Measurements from ENCODE around the gene KNG1. TPM values are rescaled to one million over a fixed set of nuclear protein-coding genes. Genes with fewer than 3 reads are reported as not detected.
"Not testable (repeated sequence)": the region's sequence is repeated elsewhere in the genome, so short reads cannot be mapped to it uniquely, and the experiment has no call there.

Gene KNG1
- polyA plus RNA-seq, 4 donors, result 109 to 220 (median 138) TPM

DNA sequence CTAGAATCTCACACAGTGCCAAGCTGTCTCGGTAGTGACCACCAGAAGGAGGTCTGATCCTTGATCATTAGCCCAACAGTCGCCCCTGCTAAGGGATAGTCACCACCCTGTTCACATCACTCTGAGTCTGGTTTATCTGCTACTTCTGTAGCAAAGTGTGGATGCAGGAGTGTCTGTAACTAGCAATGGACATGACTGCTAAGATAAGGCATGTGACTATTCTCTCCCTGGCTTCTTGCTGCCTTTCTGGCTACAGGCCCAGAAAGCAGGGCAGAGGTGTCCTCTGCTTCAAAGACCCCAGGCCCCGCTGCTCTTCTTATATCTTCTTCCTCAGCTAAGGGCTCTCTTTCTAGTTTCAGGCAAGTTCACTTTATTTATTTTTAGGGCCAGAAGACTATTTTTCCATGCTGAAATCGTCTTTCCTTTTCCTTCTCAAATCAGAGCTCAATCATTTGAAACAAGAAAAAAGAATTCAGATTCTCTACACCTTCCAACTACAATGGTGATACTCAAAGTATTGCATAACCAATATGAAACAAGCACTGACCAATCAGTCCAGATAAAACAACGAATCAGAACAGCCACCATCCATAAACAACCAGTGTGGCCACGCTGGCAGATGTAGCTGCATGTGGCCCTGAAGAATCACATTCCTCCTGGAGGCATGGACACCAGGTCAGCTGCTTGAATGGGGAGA is 8.0 kb upstream of the KNG1 start:
- no peak for DNase-seq (ENCODE audit: low read depth in 4 of 4, low spot score in 2 of 4)

- DNase-seq (ENCODE audit: low read depth in 4 of 4, low spot score in 2 of 4), result not testable (repeated sequence)
Measured at GRCh38 chr3:186710694-186711093, 6.5 kb upstream of the KNG1 start.

DNA sequence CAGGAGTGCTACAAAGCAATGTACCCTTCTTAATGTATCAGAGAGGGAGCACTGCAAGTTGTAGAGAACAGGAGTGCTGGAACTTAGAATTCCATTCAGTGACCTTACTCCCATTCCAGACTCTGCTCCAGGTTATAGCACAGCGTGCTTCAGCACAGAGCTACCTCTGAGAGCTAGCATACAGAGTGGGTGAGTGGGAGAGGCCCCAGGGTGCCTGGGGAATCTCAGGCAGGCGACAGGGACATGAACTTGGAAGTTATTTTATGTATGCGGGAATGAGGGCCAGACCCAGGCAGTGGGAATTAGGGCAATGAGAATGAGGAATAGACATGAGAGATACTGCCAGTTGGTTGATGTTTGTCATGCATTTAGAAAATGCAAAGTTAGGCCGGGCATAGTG is 3.7 kb upstream of the KNG1 start:
- no peak for DNase-seq (ENCODE audit: low read depth in 4 of 4, low spot score in 2 of 4)

DNA sequence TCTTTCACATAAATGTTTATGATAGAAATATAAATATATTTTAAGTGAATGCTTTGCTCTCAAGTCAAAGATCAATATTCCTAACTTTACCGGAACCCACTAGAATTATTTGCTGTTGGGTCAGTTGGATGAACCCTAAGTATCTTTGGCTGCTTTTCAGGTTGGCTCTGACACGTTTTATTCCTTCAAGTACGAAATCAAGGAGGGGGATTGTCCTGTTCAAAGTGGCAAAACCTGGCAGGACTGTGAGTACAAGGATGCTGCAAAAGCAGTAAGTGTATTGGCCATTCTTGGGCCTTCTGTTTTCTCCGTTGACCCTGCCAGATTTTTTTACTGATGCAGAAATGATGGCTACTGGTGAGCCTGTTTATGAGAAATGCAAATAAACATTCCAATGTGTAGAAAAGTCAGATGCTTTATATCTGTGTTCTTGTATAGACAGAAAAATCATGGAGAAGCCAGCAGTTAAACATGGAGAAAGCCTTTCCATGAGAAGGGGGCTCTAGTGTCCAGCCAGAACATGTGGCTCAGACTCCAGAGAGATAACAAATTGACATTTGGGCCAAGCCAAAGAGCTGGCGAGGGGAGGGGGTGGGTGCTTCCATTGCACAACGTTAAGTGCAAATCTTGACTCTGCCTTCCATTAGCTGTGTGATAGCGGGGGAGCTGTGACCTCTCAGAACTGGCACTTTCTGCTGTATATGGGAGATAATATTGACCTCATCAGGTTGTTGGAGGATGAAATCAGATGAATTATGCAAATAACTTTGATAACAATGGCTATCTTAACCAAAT is 3.0 kb downstream of the KNG1 start:
- DNase-seq (ENCODE audit: low read depth in 4 of 4, low spot score in 2 of 4), result no peak

- DNase-seq (ENCODE audit: low read depth in 4 of 4, low spot score in 2 of 4), result no peak
Measured at GRCh38 chr3:186722457-186722856, 5.3 kb downstream of the KNG1 start.

- no peak for DNase-seq (ENCODE audit: low read depth in 4 of 4, low spot score in 2 of 4)
Measured at GRCh38 chr3:186724911-186725310, 7.8 kb downstream of the KNG1 start.

DNA sequence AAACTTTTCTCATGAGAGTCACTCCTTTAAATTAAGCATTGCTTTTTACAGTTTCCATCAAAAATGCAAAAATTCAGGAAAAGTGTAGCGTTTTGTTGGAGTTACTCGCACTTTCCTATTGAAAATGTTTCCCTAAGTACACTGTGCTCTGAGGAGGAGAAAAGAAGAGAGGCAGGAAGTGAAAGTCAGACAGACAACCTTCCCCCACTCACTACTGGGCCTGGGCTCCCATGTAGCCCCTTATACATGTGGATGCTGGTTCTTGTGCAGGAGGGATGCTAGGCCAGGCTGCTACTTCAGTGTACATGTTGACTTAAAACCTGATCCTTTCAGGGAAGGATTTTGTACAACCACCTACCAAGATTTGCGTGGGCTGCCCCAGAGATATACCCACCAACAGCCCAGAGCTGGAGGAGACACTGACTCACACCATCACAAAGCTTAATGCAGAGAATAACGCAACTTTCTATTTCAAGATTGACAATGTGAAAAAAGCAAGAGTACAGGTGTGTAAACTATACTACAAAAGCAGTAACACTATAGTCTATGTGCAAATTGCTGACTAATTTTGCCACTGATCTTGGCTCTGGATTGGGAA is 15.1 kb downstream of the KNG1 start:
- DNase-seq (ENCODE audit: low read depth in 4 of 4, low spot score in 2 of 4), result no peak

DNA sequence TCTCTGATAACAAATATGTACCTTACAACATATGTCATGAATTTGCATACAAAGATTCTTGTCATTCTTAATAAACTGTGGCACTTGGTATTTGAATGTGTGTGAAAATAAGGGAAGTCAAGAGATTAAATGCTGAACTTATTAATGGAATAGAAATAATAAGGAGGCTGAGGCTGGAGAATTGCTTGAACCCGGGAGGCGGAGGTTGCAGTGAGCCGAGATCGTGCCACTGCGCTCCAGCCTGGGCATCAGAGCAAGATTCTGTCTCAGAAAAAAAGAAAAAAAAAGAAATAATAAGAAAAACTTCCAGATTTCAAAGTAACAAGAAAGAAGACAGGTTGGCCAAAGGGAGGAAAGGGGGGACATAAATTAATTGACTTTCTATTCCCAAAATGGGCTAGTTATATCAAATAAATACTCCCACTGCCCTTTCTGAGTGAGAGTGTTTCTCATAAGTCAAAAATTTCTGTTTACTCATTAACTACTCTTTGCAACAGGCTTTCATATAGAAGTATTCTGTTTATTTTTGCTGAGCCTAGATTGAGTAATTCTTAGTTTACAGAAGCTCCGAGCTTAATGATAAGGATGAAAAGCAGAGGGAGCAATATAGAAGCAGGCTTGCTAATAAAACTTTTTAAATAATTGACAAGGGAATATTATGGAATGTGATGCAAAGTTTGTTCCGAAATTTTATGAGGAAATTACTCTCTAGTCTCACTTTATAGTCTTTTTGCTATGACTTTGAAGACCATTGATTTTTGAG is 25.6 kb downstream of the KNG1 start:
- no peak for DNase-seq (ENCODE audit: low read depth in 4 of 4, low spot score in 2 of 4)

GRCh38 chr3:186743666-186744065 is 26.5 kb downstream of the KNG1 start:
- no peak for DNase-seq (ENCODE audit: low read depth in 4 of 4, low spot score in 2 of 4)

DNA sequence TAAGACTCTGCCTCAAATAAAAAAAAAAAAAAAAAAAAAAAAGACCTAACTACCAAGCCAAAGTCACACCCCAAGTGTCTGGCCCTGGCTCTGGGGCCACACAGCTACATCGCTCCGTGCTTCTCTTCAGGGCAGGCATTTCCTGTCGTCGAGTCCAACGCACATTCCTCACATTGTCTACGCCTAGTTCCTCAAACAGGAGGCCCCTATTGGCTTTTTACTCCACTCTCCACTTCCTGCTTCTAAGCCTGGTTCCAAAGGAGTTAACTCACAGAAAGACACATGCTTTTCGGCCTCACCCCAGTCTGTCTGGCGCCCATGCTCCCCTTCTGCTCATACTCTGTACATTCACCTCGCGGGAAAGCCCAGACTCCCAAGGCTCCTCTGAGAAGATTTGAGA is 28.8 kb downstream of the KNG1 start:
- no peak for DNase-seq (ENCODE audit: low read depth in 4 of 4, low spot score in 2 of 4)

DNA sequence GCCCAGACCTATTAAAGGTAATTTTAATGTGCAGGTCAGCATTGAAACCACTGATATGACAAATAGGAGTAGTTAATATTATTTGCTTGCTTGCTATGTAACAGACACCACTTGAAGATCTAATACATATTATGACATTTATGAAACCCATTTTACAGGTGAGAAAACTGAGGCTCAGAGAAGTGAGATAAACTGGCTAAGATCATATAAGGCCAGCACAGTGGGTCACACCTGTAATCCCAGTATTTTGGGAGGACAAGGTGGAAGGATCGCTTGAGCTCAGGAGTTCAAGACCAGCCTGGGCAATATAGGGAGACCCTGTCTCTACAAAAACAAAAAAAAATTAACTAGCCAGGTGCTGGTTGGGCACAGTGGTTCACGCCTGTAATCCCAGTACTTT is 33.2 kb downstream of the KNG1 start:
- DNase-seq (ENCODE audit: low read depth in 4 of 4, low spot score in 2 of 4), result no peak

DNA sequence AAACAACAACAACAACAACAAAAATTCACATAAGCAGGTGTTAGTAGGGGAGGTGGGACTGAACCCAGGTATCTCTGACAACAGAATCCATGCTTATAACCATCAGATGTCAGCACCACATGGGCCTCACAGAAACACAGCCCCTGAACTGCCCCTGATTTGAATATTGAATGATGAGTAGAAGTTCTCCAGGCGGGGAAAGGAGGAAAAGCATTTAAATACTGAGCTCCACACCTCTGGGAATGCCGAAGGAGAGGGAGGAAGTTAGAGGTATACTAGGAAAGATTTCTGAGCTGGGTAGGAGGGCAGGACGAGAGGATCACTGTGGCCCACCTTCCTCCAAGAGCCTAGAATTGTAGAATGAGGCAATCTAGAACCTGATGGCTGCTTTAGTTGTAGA is 34.3 kb downstream of the KNG1 start:
- DNase-seq (ENCODE audit: low read depth in 4 of 4, low spot score in 2 of 4), result no peak

DNA sequence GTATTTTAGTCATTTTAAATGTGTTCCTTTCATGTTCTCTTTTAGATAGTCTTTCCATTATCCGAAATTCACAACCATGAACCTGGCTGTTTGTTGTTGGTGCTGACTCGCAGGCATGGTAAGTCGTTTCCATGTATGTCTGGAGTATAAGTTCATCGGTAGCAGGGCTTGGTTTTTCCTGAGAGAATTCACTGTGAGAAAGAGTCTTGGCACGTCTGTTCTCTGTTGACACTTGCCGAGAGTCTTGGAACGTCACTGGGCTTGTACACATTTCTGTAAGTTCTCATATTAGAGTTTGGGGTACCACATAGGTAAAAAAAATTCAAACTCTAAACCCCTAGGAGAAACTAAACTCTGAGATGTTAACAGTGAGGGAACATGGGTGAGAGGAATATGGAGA is 36.8 kb downstream of the KNG1 start:
- DNase-seq (ENCODE audit: low read depth in 4 of 4, low spot score in 2 of 4), result no peak

DNA sequence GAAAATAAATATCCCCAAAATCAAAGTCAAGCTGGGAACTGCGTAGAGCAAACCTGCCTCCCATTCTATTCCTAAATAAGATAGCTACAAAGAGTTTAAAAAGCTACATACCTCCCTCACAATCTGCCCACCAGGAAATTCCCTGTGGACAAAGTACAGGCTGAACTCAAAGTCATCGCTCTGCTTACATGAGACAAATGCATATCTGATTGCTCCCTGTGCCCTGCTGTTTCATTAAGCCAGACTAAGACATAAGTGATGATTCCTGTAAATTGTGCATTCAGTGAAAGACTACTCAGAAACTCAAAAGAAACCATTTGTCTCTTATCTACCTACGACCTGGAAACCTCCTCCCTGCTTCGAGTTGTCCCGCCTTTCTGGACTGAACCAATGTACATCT is 37.7 kb downstream of the KNG1 start:
- no peak for DNase-seq (ENCODE audit: low read depth in 4 of 4, low spot score in 2 of 4)

- no peak for DNase-seq (ENCODE audit: low read depth in 4 of 4, low spot score in 2 of 4)
Measured at GRCh38 chr3:186757214-186757613, 40.1 kb downstream of the KNG1 start.

- no peak for DNase-seq (ENCODE audit: low read depth in 4 of 4, low spot score in 2 of 4)
Measured at GRCh38 chr3:186757686-186758220, 40.6 kb downstream of the KNG1 start.

DNA sequence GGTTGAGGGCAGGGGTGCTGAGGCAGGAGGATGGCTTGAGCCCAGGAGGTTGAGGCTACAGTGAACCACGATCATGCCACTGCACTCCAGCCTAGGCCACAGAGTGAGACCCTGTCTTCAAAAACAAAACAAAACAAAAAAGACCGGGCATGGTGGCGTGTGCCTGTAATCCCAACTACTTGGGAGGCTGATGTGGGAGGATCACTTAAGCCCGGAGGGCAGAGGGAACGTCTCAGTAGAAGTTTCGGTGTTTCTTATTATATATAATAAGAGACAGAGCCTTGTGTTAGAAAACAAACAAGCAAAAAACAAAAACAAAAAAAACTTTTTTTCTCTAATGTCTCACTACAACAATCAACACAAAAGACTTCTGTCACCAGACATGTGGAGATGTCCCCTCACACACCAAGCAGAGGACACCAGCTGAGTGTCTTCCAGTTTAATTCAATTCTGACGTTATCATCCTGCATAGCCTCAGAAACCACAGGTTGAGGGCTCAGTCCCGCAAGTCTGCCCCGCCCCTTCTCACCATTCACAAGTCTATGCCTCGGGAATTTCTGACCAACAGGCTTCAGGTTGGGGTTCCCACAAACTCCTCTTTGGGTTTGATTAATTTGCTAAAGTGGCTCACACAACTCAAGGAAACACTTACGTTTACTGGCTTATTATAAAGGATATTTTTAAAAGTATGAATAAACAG is 42.2 kb downstream of the KNG1 start:
- no peak for DNase-seq (ENCODE audit: low read depth in 4 of 4, low spot score in 2 of 4)

- DNase-seq (ENCODE audit: low read depth in 4 of 4, low spot score in 2 of 4), result no peak
Measured at GRCh38 chr3:186760141-186760833, 43.1 kb downstream of the KNG1 start.

GRCh38 chr3:186760897-186761447 is 43.8 kb downstream of the KNG1 start:
- DNase-seq (ENCODE audit: low read depth in 4 of 4, low spot score in 2 of 4), result no peak

Data from left renal cortex interstitium (tissue), 4 donors.